Right lobe of liver (tissue), 6 donors: ENCODE measurements around the gene CCDC63. TPM values are rescaled to one million over a fixed set of nuclear protein-coding genes. Genes with fewer than 3 reads are reported as not detected.

Experiments
- ATAC-seq, 4 donors: fragments of 200-7000 bp; cut with Tn5 transposase; one replicate each; pipeline ENCODE4 v1.9.1; 2020; ENCODE audit warnings: mild to moderate bottlenecking in 4 of 4, moderate library complexity in 4 of 4
- DNase-seq, 3 donors: peaks; one replicate each; pipeline ENCODE4 v3.0.0-alpha.2; 2020
- H3K27ac ChIP-seq, 3 donors: fragments of 200-600 bp; one replicate each; pipeline ENCODE4 v1.8.0; 2022
- H3K27me3 ChIP-seq, 2 donors: fragments of 200-600 bp; one replicate each; pipeline ENCODE4 v1.8.0; 2022
- H3K36me3 ChIP-seq, 4 donors: fragments of 200-600 bp; sonication (generic) in 1 of 4; one replicate each; pipeline versions ENCODE4 v1.5.1 to v1.8.0; 2017 to 2022; ENCODE audit warnings: control low read depth in 1 of 4
- H3K4me1 ChIP-seq, 4 donors: fragments of 200-600 bp; sonication (generic) in 1 of 4; one replicate each; pipeline versions ENCODE4 v1.5.1 to v1.8.0; 2017 to 2022; ENCODE audit warnings: control low read depth in 1 of 4
- H3K4me3 ChIP-seq, 3 donors: fragments of 200-600 bp; one replicate each; pipeline ENCODE4 v1.8.0; 2022
- H3K9me3 ChIP-seq, 4 donors: fragments of 200-600 bp; sonication (generic) in 1 of 4; one replicate each; pipeline versions ENCODE4 v1.5.1 to v1.8.0; 2017 to 2022; ENCODE audit warnings: control low read depth in 1 of 4
- POLR2A ChIP-seq: fragments of 450-650 bp; IDR thresholded peaks from one replicate; pipeline ENCODE4 v1.6.1; 2017; ENCODE audit warnings: antibody characterized with exemption, mild to moderate bottlenecking
- WGBS: methylation state at CpG from one replicate; pipeline ENCODE4 v1.1.6; 2018; ENCODE audit warnings: low coverage, low lambda C conversion rate; ENCODE audit not compliant: insufficient coverage; ENCODE audit errors: missing lambda C conversion rate; 5-methylcytosine and 5-hydroxymethylcytosine counted together
- intact Hi-C, 2 donors: fragments of 100-400 bp; cut with DNase I; formaldehyde crosslinking; loops; one replicate each; pipeline versions ENCODE4 v1.11.2 to v1.14.1; 2022
- total RNA-seq, 6 experiments: library from RNA; depleted of rRNA in 2 of 6; stranded (reverse); fragments of >200 nt in 2 of 6; fragmentation: NEBNext Ultra II Directional in 3 of 6; extraction: Animal tissue kit (Norgen Biotek cat#: 25700) in 3 of 6; gene quantifications; one replicate each; pipeline versions ENCODE4 v1.1.0 to v1.2.4, GENCODE V29; 2016 to 2023
- TF ChIP-seq, protein P1 (sequence below), 4 donors: fragments of 200-600 bp in 3 of 4; fragments of 450-650 bp in 1 of 4; IDR thresholded peaks; one replicate each; pipeline versions ENCODE4 v1.5.1 to v1.8.0; 2016 to 2022; ENCODE audit warnings: antibody characterized with exemption in 4 of 4, mild to moderate bottlenecking in 2 of 4
- donor health status: DM: no; HTN: yes; CAD: no.
- donor health status: DM: no; HTN: no; CAD: no.
- donor health status: DM: no; HTN: no; CAD: no.
- donor health status: DM: no; HTN: yes; CAD: no.
- donor health status: DM: no; HTN: yes; CAD: no.

CCDC63 gene
- total RNA-seq, 6 experiments from 2014 or later, result not detected

DNA sequence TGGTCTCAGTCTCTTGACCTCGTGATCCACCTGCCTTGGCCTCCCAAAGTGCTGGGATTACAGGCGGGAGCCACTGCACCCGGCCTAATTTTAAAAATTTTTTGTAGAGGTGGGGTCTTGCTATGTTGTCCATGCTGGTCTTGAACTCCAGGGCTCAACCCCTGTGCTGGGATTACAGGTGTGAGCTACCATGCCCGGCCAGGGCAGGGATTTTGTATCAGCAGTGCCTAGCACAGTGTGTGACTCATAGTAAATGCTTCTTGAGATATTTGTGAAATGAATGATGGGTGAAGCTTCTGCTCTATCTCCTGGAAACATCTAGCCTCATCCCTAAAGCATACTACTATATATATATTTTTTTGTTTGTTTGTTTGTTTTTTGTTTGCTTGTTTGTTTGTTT, 36.5 kb downstream of the CCDC63 start:
- no peaks in the 10 kb centered on the region for H3K27me3 ChIP-seq
- ATAC-seq (no peak), DNase-seq (no peak)
- H3K9me3 ChIP-seq, result no peaks in the 10 kb centered on the region
- intact Hi-C loops, result loop anchor here in 1 of 2 donors (10.0 kb wide), 1 partner anchor 178 kb away; no protein-coding TSS in a partner anchor
- no peaks in the 10 kb centered on the region for H3K4me1 ChIP-seq
- H3K27ac ChIP-seq, result no peak overlapping the region
- 85% methylated on average over 4 of the region's 4 CpGs for WGBS
- H3K4me3 ChIP-seq, result no peak overlapping the region
- no peaks in the 10 kb centered on the region for H3K36me3 ChIP-seq
- TF ChIP-seq, protein P1, sequence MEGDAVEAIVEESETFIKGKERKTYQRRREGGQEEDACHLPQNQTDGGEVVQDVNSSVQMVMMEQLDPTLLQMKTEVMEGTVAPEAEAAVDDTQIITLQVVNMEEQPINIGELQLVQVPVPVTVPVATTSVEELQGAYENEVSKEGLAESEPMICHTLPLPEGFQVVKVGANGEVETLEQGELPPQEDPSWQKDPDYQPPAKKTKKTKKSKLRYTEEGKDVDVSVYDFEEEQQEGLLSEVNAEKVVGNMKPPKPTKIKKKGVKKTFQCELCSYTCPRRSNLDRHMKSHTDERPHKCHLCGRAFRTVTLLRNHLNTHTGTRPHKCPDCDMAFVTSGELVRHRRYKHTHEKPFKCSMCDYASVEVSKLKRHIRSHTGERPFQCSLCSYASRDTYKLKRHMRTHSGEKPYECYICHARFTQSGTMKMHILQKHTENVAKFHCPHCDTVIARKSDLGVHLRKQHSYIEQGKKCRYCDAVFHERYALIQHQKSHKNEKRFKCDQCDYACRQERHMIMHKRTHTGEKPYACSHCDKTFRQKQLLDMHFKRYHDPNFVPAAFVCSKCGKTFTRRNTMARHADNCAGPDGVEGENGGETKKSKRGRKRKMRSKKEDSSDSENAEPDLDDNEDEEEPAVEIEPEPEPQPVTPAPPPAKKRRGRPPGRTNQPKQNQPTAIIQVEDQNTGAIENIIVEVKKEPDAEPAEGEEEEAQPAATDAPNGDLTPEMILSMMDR (IDR thresholded peaks at IDR 0.05), result no peak
- no peak for TF ChIP-seq POLR2A

- Histone ChIP-seq H3K9me3 (no peaks in the 10 kb centered on the region), H3K27me3 (no peaks in the 10 kb centered on the region), H3K27ac (no peak overlapping the region), H3K4me3 (no peak overlapping the region), H3K4me1 (no peaks in the 10 kb centered on the region), H3K36me3 (no peaks in the 10 kb centered on the region)
- ATAC-seq (no peak), DNase-seq (no peak)
- TF ChIP-seq, protein P1 (IDR thresholded peaks at IDR 0.05), result no peak
- 70% methylated on average over 6 of the region's 6 CpGs for whole genome bisulfite sequencing
- intact Hi-C loops, result loop anchor here in 1 of 2 donors (10.0 kb wide), 1 partner anchor 180 kb away; no protein-coding TSS in a partner anchor
Observed at GRCh38 chr12:110885152-110885840, 38.5 kb downstream of the CCDC63 start.

DNA sequence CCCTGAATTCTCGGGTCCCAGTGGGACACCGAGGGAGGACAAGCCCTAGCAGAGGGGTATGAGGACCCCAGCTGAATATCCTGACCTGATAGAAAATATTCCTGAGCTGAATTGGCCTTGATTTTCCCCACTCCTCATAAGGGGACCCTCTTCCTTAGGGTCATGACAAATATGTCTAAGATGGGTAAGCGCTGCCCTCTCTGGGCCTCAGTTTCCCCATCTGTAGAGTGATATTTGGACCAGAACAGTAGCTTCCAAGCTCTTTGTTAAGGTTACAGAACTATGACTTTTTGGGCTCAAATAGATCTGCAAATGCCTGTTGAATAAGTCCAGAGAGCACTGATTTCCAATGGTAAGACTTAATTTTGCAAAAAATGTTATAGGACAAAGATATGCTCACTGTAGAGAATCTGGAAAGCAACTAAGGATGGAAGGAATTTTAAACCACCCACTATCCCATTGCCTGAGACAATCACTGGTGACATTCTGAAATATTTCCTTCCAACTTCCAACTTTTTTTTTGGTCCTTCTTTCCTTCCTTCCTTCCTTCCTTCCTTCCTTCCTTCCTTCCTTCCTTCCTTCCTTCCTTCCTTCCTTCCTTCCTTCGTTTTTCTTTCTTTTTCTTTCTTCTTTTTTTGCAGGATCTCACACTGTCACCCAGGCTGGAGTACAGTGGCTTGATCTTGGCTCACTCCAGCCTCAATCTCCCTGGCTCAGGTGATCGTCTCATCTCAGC, 41.6 kb downstream of the CCDC63 start:
- intact Hi-C loops, result loop anchor here in 1 of 2 donors (10.0 kb wide), 1 partner anchor 184 kb away; no protein-coding TSS in a partner anchor
- no peak overlapping the region for H3K27ac ChIP-seq
- H3K27me3 ChIP-seq, result no peaks in the 10 kb centered on the region
- 13% methylated on average over 4 of the region's 5 CpGs for WGBS
- DNase-seq, result no peak
- no peaks in the 10 kb centered on the region for H3K9me3 ChIP-seq
- ATAC-seq, result peak in 1 of 4 donors; percentile 8
- H3K36me3 ChIP-seq, result no peaks in the 10 kb centered on the region
- no peak overlapping the region for H3K4me3 ChIP-seq
- TF ChIP-seq, protein P1 (IDR thresholded peaks at IDR 0.05), result no peak
- TF ChIP-seq POLR2A, result no peak
- H3K4me1 ChIP-seq, result no peaks in the 10 kb centered on the region

- H3K4me1 ChIP-seq, result no peaks in the 10 kb centered on the region
- TF ChIP-seq, protein P1 (IDR thresholded peaks at IDR 0.05), result no peak
- no peak for TF ChIP-seq POLR2A
- H3K27ac ChIP-seq, result no peak overlapping the region
- H3K36me3 ChIP-seq, result no peaks in the 10 kb centered on the region
- ATAC-seq, result no peak
- intact Hi-C loops, result loop anchor here in 1 of 2 donors (10.0 kb wide), 1 partner anchor 185 kb away; no protein-coding TSS in a partner anchor
- no peak overlapping the region for H3K4me3 ChIP-seq
- no peaks in the 10 kb centered on the region for H3K9me3 ChIP-seq
- DNase-seq, result no peak
- 71% methylated on average over 11 of the region's 12 CpGs for WGBS
- H3K27me3 ChIP-seq, result no peaks in the 10 kb centered on the region
Observed at GRCh38 chr12:110889361-110889760, 42.6 kb downstream of the CCDC63 start.
